ENCODE data around the gene TRAM2.

DNA sequence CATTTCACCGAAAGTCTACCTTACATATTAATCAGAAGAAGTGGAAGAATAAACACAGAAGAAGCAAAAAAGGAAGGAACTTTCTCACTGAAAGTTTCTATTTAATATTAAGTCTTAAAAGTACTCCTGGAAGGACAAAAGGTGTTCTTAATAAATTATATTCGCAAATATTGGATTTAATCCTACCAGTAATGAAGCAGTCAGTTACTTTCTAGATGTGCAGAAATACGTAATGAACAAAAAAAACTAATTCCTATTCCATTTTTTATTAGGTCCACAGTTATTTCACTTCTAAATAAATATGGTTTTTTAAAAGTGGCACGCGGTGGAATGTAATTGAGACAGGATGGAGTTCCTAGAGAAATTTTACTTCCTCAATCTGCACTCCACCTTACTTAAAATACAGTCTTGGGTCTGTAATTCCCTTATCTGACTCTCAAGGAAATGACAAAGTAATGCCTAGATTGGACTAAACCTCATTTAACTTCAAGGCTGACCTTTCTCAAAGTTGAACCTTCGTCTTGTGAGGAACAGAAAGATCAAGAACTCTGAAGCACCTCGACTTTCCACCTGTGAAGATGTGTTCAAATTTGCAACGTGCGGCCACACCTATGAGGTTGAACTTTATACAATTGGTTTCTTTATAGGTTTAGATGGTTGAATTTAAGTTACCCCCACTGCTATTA is 1.1 kb upstream of the TRAM2 start:
- TF ChIP-seq RAD21 (IDR thresholded peaks at IDR 0.05; ENCODE audit: low read depth) (no peak), EP300 (IDR thresholded peaks at IDR 0.05; ENCODE audit: borderline replicate concordance) (no peak), YY1 (IDR thresholded peaks at IDR 0.05; ENCODE audit: low read depth) (no peak), FOXM1 (IDR thresholded peaks at IDR 0.05; ENCODE audit: borderline replicate concordance, low read depth) (no peak)

All from Ishikawa (cell line).